ENCODE measurements around the gene CCHCR1.

The CCHCR1 gene, protein sequence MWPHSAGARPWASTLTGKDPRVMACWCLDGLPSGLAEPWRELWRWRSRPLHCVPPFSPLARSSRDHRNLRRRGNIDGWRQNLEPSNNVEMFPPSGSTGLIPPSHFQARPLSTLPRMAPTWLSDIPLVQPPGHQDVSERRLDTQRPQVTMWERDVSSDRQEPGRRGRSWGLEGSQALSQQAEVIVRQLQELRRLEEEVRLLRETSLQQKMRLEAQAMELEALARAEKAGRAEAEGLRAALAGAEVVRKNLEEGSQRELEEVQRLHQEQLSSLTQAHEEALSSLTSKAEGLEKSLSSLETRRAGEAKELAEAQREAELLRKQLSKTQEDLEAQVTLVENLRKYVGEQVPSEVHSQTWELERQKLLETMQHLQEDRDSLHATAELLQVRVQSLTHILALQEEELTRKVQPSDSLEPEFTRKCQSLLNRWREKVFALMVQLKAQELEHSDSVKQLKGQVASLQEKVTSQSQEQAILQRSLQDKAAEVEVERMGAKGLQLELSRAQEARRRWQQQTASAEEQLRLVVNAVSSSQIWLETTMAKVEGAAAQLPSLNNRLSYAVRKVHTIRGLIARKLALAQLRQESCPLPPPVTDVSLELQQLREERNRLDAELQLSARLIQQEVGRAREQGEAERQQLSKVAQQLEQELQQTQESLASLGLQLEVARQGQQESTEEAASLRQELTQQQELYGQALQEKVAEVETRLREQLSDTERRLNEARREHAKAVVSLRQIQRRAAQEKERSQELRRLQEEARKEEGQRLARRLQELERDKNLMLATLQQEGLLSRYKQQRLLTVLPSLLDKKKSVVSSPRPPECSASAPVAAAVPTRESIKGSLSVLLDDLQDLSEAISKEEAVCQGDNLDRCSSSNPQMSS

DNA sequence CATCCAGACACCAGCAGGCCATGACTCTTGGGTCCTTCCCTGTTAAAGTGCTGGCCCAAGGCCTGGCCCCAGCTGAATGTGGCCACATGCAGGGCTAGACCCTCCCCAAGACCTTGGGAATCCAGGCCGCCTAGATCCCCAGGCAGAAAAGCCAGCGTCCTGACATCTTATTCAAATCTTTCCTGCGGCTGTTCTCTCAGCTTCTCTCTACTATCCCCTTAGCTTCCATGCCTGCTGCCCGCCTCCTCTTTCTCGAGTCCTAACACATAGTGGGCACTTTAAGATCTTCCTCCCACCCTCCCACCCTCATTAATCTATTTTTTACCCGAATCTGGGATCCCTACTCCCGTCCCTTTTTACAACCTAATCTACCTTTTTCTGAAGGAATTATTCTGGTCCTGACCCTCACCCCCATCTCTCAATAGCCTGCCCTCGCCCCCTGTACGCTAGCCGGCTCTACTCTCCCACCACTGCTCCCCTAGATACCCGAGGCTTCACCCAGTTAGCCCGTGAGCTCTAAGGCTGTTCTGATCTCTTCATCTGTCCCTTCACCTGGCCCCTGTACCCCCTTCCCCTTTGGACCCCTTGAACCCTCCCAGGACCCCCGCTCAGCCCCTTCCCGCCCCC, at the start of gene CCHCR1:
CCHCR1 (minus strand) TSS at position 290 of the 627 bp plus-strand sequence; CDS start at position 88, 202 bp downstream.
- Histone ChIP-seq H3K27ac (peak within 1 kb of the TSS; percentile 18), H3K36me3 (replicated peaks) (no peaks in the 10 kb centered on the region), H3K4me3 (ENCODE audit: low read depth, low read length) (peak within 1 kb of the TSS; percentile 82), H3K27me3 (replicated peaks) (no peaks in the 10 kb centered on the region)
- in situ Hi-C loops (cut with HindIII; ENCODE audit: low pct_ligation_motif_present, low sequenced_read_pairs): no loop called here
- DNase-seq: no peak
- TF ChIP-seq CTCF (IDR thresholded peaks at IDR 0.05; ENCODE audit: low read depth, low read length, missing control alignments): no peak

GRCh38 chr6:31205638-31206037, 48.0 kb upstream of the CCHCR1 start:
- no peak for DNase-seq
- Histone ChIP-seq H3K36me3 (replicated peaks) (no peaks in the 10 kb centered on the region), H3K27me3 (replicated peaks) (no peaks in the 10 kb centered on the region), H3K4me3 (ENCODE audit: low read depth, low read length) (no peak overlapping the region), H3K27ac (no peak overlapping the region)
- TF ChIP-seq CTCF (IDR thresholded peaks at IDR 0.05; ENCODE audit: low read depth, low read length, missing control alignments): no peak
- in situ Hi-C loops (cut with HindIII; ENCODE audit: low pct_ligation_motif_present, low sequenced_read_pairs): no loop called here

- in situ Hi-C loops (cut with HindIII; ENCODE audit: low pct_ligation_motif_present, low sequenced_read_pairs): no loop called here
Measured at GRCh38 chr6:31204751-31205145, 47.1 kb upstream of the CCHCR1 start.

GRCh38 chr6:31203345-31203979, 45.9 kb upstream of the CCHCR1 start:
- TF ChIP-seq CTCF (IDR thresholded peaks at IDR 0.05; ENCODE audit: low read depth, low read length, missing control alignments): no peak
- Histone ChIP-seq H3K4me3 (ENCODE audit: low read depth, low read length) (peak overlapping the region; percentile 13), H3K27me3 (replicated peaks) (no peaks in the 10 kb centered on the region), H3K36me3 (replicated peaks) (no peaks in the 10 kb centered on the region), H3K27ac (peak overlapping the region; percentile 64)
- in situ Hi-C loops (cut with HindIII; ENCODE audit: low pct_ligation_motif_present, low sequenced_read_pairs): no loop called here
- peak; percentile 64 for DNase-seq

More at GRCh38 chr6:31204751-31205145, 47.1 kb upstream of the CCHCR1 start:
- Histone ChIP-seq H3K27me3 (replicated peaks) (no peaks in the 10 kb centered on the region), H3K36me3 (replicated peaks) (no peaks in the 10 kb centered on the region), H3K27ac (no peak overlapping the region), H3K4me3 (ENCODE audit: low read depth, low read length) (no peak overlapping the region)
- no peak for TF ChIP-seq CTCF (IDR thresholded peaks at IDR 0.05; ENCODE audit: low read depth, low read length, missing control alignments)
- no peak for DNase-seq

All from brain microvascular endothelial cell (primary cell).